NCI-H446 treated with DMSO at 0.1 percent for 48 hours (cell line): Measurements from ENCODE around the gene DPYD.

Source experiments
- DNase-seq: peaks from one replicate; lab custom pipeline; 2025; lab: John Stamatoyannopoulos, UW

DPYD gene

DNA sequence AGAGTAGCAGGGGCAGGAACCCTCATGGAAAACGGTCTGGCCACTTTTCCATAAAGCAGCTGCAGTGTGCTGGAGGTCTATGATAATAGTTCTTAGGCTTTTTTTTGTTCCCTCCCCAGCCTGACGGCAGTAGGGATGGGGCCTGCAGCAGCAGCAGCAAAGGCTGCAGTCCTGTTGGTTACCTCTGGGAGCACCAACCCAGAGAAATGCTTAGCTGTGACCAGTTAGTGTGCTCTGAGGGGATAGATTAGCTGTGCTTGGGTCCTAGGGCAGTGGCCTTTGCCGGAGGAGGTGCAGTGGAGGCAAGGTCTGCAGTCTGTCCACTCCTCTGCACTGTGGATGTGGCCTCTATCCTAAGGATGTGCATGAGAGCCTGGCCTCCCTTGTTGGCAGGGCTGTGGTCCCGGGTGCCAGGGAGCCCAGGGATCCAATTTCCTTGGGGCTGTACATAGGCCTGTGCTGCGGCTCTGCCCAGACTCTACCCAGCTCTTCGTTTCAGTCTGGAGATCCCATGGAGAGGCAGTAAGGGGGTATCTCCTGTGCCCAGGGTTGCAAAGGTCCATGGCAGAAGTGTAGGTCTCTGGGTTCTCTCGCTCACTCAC lies 876.6 kb downstream of the DPYD start:
- DNase-seq = no peak

DNA sequence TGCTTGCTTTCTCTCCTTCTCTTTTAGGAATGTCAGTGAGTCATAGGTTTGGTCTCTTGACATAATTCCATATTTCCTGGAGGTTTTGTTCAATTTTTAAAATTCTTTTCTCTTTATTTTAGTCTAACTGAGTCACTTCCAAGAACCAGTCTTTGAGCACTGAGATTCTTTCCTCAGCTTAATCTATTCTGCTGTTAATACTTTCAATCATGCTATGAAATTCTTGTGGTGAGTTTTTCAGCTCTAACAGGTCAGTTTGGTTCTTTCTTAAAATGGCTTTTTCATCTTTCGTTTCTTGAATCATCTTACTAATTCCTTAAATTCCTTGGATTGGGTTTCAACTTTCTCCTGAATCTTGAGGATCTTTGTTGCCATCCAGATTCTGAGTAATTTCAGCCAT lies 878.3 kb downstream of the DPYD start:
- no peak for DNase-seq

DNA sequence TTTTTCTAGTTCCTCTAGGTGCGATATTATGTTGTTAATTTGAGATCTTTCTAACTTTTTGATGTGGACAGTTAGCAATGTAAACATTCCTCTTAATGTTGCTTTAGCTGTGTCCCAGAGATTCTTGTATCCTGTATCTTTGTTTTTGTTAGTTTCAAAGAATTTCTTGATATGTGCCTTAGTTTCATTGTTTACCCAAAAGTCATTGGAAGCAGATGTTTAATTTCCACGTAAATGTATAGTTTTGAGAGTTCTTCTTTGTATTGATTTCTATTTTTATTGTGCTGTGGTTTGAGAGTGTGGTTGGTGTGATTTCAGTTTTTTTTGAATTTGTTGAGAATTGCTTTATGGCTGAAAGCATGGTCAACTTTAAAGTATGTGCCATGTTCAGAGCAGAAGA lies 879.8 kb downstream of the DPYD start:
- no peak for DNase-seq

DNA sequence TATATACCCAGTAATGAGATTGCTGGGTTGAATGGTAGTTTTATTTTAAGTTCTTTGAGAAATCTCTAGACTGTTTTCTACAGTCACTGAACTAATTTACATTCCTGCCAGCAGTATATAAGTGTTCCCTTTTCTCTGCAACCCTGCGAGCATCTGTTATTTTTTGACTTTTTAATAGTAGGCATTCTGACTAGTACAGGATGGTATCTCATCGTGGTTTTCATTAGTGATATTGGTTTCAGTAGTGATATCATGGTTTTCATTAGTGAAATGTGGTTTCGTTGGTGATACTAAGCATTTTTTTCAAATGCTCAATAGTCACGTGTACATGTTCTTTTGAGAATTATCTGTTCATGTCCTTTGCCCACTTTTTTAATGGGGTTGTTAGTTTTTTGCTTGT lies 882.4 kb downstream of the DPYD start:
- DNase-seq = no peak

DNA sequence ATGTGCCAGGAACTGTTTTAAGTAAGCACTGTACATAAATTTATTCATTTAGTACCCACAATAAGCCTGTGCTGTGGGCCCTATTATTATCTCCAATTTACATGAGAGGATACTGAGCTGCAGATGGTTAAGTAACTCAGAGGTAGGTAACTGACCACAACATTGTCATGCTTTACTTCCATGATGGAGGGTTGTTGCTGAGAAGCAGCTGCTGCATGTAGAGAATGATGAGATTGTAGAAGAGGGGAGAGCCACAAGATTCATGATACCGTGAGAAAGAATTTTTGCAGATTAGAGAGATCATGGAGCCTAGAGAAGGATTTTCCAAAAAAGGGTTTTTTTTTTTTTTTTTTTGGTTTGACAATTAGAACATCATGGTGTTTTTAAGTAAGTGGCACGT lies 886.2 kb downstream of the DPYD start:
- no peak for DNase-seq

DNA sequence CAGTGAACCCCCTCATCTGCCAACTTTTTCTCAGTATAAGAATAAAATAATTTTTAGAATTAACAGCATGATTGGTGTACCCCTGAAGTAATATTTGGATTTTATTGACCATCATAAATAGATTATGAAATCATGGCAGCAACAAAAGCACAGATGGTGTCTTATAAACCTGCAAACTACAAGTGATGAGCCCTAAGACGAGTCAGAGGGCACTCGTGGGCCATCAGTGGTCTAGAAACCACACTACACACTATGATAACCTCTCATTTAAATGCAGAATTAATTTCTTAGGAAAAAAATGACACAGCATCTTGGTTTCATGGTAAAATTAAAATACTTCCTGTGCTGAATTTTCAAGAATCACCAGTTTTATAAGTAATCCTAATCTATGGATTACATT lies 886.9 kb downstream of the DPYD start:
- DNase-seq = no peak
